GM19372 (cell line): Measurements from ENCODE around the gene SCAF1.

ENCODE experiments used
- ATAC-seq: cut with Tn5 transposase; IDR thresholded peaks from one replicate; pipeline ENCODE4 v1.9.1; 2021; ENCODE audit warnings: mild to moderate bottlenecking, low read depth, moderate library complexity; ENCODE audit not compliant: unreplicated experiment

Gene SCAF1

DNA sequence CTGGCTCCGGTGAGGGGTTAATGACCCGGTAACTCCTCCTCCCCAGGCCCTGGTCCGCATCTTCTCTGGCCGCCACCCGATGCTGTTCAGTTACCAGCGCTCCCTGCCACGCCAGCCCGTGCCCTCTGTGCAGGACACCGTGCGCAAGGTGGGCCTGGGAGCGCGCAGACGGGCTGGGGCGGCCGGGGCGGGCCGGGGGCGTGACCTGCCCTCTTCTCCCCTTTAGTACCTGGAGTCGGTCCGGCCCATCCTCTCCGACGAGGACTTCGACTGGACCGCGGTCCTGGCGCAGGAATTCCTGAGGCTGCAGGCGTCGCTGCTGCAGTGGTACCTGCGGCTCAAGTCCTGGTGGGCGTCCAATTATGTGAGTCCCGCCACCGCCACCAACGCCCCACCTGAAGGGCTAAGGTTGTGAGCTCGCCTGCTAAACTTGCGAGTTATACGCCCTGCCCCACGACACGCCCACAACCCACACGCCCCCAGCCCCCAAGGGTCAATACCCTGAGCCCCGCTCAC lies 59.3 kb downstream of the SCAF1 start:
- no peak for ATAC-seq

DNA sequence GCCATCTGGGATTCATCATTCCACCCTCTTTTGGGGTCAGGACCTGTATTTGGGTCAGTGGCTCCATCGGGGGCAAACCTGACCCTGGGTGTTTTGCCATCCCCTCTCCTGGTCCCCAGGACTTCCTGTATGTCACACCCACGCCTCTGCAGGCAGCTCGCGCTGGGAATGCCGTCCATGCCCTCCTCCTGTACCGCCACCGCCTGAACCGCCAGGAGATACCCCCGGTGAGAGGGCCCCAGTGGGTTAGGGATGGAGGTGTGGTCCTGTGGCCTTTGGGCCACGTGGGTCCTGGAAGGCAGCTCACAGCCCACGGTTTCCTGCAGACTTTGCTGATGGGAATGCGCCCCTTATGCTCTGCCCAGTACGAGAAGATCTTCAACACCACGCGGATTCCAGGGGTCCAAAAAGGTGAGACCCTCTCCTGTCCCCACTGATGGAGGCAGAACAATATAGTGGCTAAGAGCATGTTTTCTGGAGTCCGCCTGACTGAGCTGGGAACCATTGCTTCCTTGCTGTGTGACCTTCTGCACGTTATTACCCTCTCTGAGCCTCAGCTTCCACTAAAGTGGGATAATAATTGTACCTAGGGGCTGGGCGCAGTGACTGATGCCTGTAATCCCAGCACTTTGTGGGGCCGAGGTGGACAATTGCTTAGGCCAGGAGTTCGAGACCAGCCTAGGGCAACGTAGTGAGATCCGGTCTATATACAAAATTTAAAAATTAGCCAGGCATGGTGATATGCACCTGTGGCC lies 63.1 kb downstream of the SCAF1 start:
- ATAC-seq: no peak

DNA sequence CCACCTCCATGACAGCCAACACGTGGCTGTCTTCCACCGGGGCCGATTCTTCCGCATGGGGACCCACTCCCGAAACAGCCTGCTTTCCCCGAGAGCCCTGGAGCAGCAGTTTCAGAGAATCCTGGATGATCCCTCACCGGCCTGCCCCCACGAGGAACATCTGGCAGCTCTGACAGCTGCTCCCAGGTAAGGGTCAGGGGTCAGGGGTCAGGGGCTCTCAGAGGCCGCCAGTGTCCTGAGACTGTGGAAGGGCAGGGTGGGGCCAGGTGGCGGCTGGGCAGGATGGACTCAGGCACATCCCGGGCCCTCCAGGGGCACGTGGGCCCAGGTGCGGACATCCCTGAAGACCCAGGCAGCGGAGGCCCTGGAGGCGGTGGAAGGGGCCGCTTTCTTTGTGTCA lies 63.9 kb downstream of the SCAF1 start:
- no peak for ATAC-seq
